Body of pancreas (tissue), 4 donors: Measurements from ENCODE around the gene POLR2J3.
"Not testable (repeated sequence)": the region's sequence is repeated elsewhere in the genome, so short reads cannot be mapped to it uniquely, and the experiment has no call there.

Experiments
- CTCF ChIP-seq, 7 experiments: fragments of 450-650 bp in 4 of 7; fragments of 200-600 bp in 3 of 7; sonication (generic) in 3 of 7; IDR thresholded peaks; one replicate each; pipeline ENCODE4 v1.5.1; 2016 to 2019; ENCODE audit warnings: antibody characterized with exemption in 7 of 7
- POLR2A ChIP-seq, 3 donors: fragments of 450-650 bp; IDR thresholded peaks; one replicate each; pipeline ENCODE4 v1.6.1; 2016; ENCODE audit warnings: antibody characterized with exemption in 3 of 3, mild to moderate bottlenecking in 2 of 3

- not testable (repeated sequence) for TF ChIP-seq CTCF, POLR2A (IDR thresholded peaks at IDR 0.05)
Measured at GRCh38 chr7:102550808-102551422, 21.5 kb downstream of the POLR2J3 start, which contains the start of gene SPDYE2.
